Stimulated activated CD8-positive, alpha-beta memory T cell treated with anti-CD3 and anti-CD28 coated beads, Interleukin-2, amount 100 ng/mL, for 48 hours (primary cell): ENCODE data around the gene RUNX2.

Experiments used
- DNase-seq, 2 donors: peaks; one replicate each; pipeline ENCODE4 v3.0.0-alpha.2; 2020; ENCODE audit warnings: low read depth in 2 of 2

Gene RUNX2

GRCh38 chr6:45433533-45434380 is 105.6 kb downstream of the RUNX2 start:
- no peak for DNase-seq

- DNase-seq, result no peak
These were observed 106.2 kb downstream of the RUNX2 start for GRCh38 chr6:45434381-45434700.

- no peak for DNase-seq
These were observed 108.7 kb downstream of the RUNX2 start for GRCh38 chr6:45436544-45437438.

- no peak for DNase-seq
These were observed 109.3 kb downstream of the RUNX2 start for GRCh38 chr6:45437439-45437815.

GRCh38 chr6:45438151-45438550 is 110.0 kb downstream of the RUNX2 start:
- no peak for DNase-seq

- DNase-seq, result no peak
These were observed 110.8 kb downstream of the RUNX2 start for GRCh38 chr6:45438849-45439406.

- DNase-seq, result no peak
These were observed 111.3 kb downstream of the RUNX2 start for GRCh38 chr6:45439459-45439858.

GRCh38 chr6:45439861-45440388 is 111.8 kb downstream of the RUNX2 start:
- peak in 1 of 2 donors; percentile 32 for DNase-seq

GRCh38 chr6:45441851-45442453 is 113.8 kb downstream of the RUNX2 start:
- DNase-seq, result no peak

GRCh38 chr6:45442716-45443115 is 114.6 kb downstream of the RUNX2 start:
- DNase-seq, result no peak

- no peak for DNase-seq
These were observed 117.2 kb downstream of the RUNX2 start for GRCh38 chr6:45445364-45445748.

- DNase-seq, result peak in 1 of 2 donors; percentile 38
These were observed 117.8 kb downstream of the RUNX2 start for GRCh38 chr6:45445749-45446549.

- no peak for DNase-seq
These were observed 118.9 kb downstream of the RUNX2 start for GRCh38 chr6:45447005-45447404.

- no peak for DNase-seq
These were observed 119.6 kb downstream of the RUNX2 start for GRCh38 chr6:45447716-45448115.

GRCh38 chr6:45448417-45449389 is 120.6 kb downstream of the RUNX2 start:
- DNase-seq, result no peak

GRCh38 chr6:45450132-45450531 is 122.0 kb downstream of the RUNX2 start:
- no peak for DNase-seq

- DNase-seq, result no peak
These were observed 122.7 kb downstream of the RUNX2 start for GRCh38 chr6:45450831-45451230.

- DNase-seq, result no peak
These were observed 126.1 kb downstream of the RUNX2 start for GRCh38 chr6:45454008-45454911.

- no peak for DNase-seq
These were observed 127.3 kb downstream of the RUNX2 start for GRCh38 chr6:45455408-45455807.
